Measurements from ENCODE around the gene FCAMR.

Gene FCAMR

DNA sequence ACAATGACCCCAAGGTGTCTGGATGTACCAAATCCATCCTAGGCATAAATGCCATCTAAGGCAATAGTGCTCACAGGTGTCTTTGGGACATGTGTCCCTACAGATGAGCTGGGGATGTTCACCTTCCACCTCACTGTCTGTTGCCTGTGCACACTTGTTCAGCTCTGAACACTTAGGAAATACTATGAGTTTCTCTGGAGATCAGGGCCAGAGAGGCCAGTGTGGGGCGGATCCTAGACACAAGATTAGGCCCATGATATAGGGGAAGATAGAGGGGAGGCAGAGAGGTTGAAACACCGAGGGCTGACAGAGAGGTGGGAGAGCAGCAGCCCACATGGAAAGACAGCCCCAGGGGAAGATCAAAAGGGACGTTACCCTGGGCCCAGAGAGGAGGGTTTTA lies 36.7 kb upstream of the FCAMR start:
- no peak overlapping the region for H3K4me3 ChIP-seq (ENCODE audit: low read length)
- no peak overlapping the region for H3K4me2 ChIP-seq (ENCODE audit: low read length)
- peaks cover 3% of the 10 kb centered on the region; the same call in 1 of the 2 replicates for H3K4me1 ChIP-seq (ENCODE audit: low read length)
- no peaks in the 10 kb centered on the region for H4K20me1 ChIP-seq (ENCODE audit: insufficient read depth, low read length)
- no peak overlapping the region for H3K27ac ChIP-seq (ENCODE audit: low read length)
- H3K79me2 ChIP-seq (ENCODE audit: low read length): no peaks in the 10 kb centered on the region
- no peaks in the 10 kb centered on the region for H3K9me3 ChIP-seq (ENCODE audit: insufficient read depth, low read length)
- TF ChIP-seq EZH2phosphoT487 (IDR thresholded peaks at IDR 0.05; ENCODE audit: low read depth): no peak
- no peak for TF ChIP-seq CTCF (IDR thresholded peaks at IDR 0.05; ENCODE audit: low read depth, low read length)
- H3K36me3 ChIP-seq (replicated peaks; ENCODE audit: low read depth, low read length): no peaks in the 10 kb centered on the region
- peaks cover 42% of the 10 kb centered on the region for H3K27me3 ChIP-seq (ENCODE audit: low read depth, low read length)
- no peak overlapping the region for H2AFZ ChIP-seq (ENCODE audit: low read depth, low read length)
- no peak overlapping the region for H3K9ac ChIP-seq (ENCODE audit: low read length)

DNA sequence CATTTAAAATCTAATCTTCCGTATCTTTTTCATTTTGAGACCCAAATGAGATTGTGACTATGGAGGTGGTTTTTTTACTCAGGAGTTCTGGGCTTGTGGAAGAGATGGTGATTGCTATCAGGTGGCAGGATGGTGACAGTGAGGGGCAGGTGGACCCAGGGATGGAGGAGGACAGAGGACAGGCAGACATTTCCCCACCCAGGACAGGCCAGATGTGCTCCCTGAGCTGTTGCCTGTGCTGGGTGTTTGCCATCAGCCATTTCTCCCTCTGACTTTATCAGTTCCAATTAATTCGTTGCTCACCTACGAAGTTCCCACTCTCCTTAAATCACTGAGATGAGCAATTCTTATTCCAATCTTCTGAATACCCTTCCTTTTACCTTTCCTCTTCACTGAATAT lies 35.8 kb upstream of the FCAMR start:
- no peak overlapping the region for H2AFZ ChIP-seq (ENCODE audit: low read depth, low read length)
- H3K36me3 ChIP-seq (replicated peaks; ENCODE audit: low read depth, low read length): no peaks in the 10 kb centered on the region
- TF ChIP-seq CTCF (IDR thresholded peaks at IDR 0.05; ENCODE audit: low read depth, low read length) (no peak), EZH2phosphoT487 (IDR thresholded peaks at IDR 0.05; ENCODE audit: low read depth) (no peak)
- H3K4me3 ChIP-seq (ENCODE audit: low read length): no peak overlapping the region
- H4K20me1 ChIP-seq (ENCODE audit: insufficient read depth, low read length): no peaks in the 10 kb centered on the region
- no peak overlapping the region for H3K27ac ChIP-seq (ENCODE audit: low read length)
- H3K4me1 ChIP-seq (ENCODE audit: low read length): peaks cover 3% of the 10 kb centered on the region; the same call in 1 of the 2 replicates
- no peaks in the 10 kb centered on the region for H3K79me2 ChIP-seq (ENCODE audit: low read length)
- H3K27me3 ChIP-seq (ENCODE audit: low read depth, low read length): peaks cover 38% of the 10 kb centered on the region
- H3K9me3 ChIP-seq (ENCODE audit: insufficient read depth, low read length): no peaks in the 10 kb centered on the region
- no peak overlapping the region for H3K4me2 ChIP-seq (ENCODE audit: low read length)
- H3K9ac ChIP-seq (ENCODE audit: low read length): no peak overlapping the region

DNA sequence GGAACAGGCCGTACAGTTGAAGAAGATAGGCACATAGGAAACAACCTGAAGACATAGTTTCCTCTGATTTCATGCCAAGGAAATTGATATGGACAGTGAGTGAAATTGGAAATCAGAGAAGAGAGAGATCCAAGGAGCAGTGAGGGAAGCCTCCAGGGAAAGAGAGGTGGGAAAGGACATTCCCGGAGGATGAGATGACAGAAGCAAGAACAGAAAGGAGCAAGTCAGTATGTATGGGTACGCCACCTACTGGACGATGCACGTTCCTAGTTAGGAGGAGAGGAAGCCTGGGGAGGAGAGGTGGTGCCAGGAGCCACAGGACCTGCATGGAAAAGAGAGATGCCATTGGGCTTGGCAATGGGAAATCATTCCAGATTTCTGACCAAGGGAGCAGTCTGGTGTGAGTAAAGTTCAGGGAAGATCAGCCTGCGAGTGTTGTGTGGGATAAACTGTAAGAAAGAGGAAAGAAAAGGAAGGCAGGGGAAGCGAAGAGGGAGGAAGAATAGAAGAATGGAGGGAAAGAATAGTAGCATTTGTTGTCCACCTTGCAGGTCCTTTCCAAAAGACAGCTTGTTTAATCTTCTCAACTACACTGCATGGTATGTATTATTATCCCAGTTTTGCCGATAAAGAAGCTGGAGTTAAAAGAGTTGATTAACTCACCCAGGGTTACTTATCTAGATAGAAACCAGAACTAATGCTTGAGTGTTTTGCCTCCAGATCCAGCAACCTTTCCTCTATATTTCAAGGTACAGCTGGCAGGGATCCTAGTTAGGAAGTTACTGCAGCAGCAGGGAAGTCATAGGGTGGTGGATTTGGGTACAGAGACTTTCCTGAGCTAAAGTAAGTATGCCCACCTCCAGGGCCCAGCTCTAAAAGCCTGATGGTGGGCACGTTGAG lies 34.9 kb upstream of the FCAMR start:
- Histone ChIP-seq H4K20me1 (ENCODE audit: insufficient read depth, low read length) (no peaks in the 10 kb centered on the region), H3K36me3 (replicated peaks; ENCODE audit: low read depth, low read length) (no peaks in the 10 kb centered on the region), H3K4me1 (ENCODE audit: low read length) (peaks cover 3% of the 10 kb centered on the region; the same call in 1 of the 2 replicates), H3K27me3 (ENCODE audit: low read depth, low read length) (peaks cover 33% of the 10 kb centered on the region), H3K4me2 (ENCODE audit: low read length) (peak overlapping the region; percentile 56), H3K27ac (ENCODE audit: low read length) (no peak overlapping the region), H3K9me3 (ENCODE audit: insufficient read depth, low read length) (no peaks in the 10 kb centered on the region), H3K79me2 (ENCODE audit: low read length) (no peaks in the 10 kb centered on the region), H2AFZ (ENCODE audit: low read depth, low read length) (peak overlapping the region; percentile 66; the same call in 1 of the 2 replicates), H3K4me3 (ENCODE audit: low read length) (peak overlapping the region; percentile 23; the same call in 1 of the 2 replicates), H3K9ac (ENCODE audit: low read length) (no peak overlapping the region)
- TF ChIP-seq CTCF (IDR thresholded peaks at IDR 0.05; ENCODE audit: low read depth, low read length) (peak; percentile 94), EZH2phosphoT487 (IDR thresholded peaks at IDR 0.05; ENCODE audit: low read depth) (no peak)

DNA sequence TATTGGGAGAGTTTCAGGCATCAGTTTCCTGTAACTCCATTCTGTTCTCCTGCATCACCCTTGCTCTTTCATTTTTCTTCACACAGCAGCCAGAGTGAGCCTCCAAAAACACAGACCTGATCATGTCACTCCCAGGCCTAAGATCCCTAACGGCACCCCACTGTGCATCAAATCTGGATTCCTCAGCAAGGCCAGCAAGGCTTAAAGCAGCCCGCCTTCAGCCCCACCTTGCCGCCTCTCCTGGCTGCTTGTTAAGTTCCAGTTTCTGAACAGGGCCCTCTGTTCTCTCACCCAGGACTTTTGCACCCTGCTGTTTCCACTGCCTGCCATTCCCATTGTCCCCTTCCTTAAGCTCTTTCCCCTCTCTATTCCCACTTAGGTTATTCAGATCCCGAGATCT lies 33.0 kb upstream of the FCAMR start:
- H2AFZ ChIP-seq (ENCODE audit: low read depth, low read length): no peak overlapping the region

More for the DNA sequence above, 33.0 kb upstream of the FCAMR start:
- no peak overlapping the region for H3K4me2 ChIP-seq (ENCODE audit: low read length)
- no peak overlapping the region for H3K27ac ChIP-seq (ENCODE audit: low read length)
- H3K27me3 ChIP-seq (ENCODE audit: low read depth, low read length): peaks cover 21% of the 10 kb centered on the region
- no peak overlapping the region for H3K4me3 ChIP-seq (ENCODE audit: low read length)
- no peak for TF ChIP-seq CTCF (IDR thresholded peaks at IDR 0.05; ENCODE audit: low read depth, low read length)
- no peak for TF ChIP-seq EZH2phosphoT487 (IDR thresholded peaks at IDR 0.05; ENCODE audit: low read depth)
- H4K20me1 ChIP-seq (ENCODE audit: insufficient read depth, low read length): no peaks in the 10 kb centered on the region
- no peaks in the 10 kb centered on the region for H3K79me2 ChIP-seq (ENCODE audit: low read length)
- no peak overlapping the region for H3K9ac ChIP-seq (ENCODE audit: low read length)
- no peaks in the 10 kb centered on the region for H3K36me3 ChIP-seq (replicated peaks; ENCODE audit: low read depth, low read length)
- peaks cover 3% of the 10 kb centered on the region; the same call in 1 of the 2 replicates for H3K4me1 ChIP-seq (ENCODE audit: low read length)
- H3K9me3 ChIP-seq (ENCODE audit: insufficient read depth, low read length): no peaks in the 10 kb centered on the region
